NCI-H774 (cell line): Measurements from ENCODE around the gene MFSD1.
"Not testable (repeated sequence)": the region's sequence is repeated elsewhere in the genome, so short reads cannot be mapped to it uniquely, and the experiment has no call there.

Experiments
- DNase-seq: peaks from one replicate; lab custom pipeline; 2025; lab: John Stamatoyannopoulos, UW

MFSD1 gene

DNA sequence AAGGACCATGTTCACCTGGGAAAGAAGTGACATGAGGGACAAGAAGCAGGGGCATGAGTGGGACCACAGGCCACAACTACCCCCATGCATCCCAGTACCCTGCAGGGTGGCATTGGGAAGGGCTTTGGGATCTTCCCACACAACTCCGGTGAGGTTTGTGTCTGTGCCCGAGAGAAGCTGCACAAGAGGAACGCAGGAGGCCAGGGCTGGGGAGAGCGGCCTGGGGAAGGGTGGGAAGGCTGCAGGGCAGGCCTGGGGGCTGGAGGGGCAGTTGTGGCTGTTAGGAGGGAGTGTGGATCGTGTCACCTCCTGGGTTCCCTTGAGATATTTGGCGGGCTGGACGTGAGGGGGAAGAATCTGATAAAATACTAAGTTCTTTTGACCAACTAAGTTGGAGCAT lies 25.3 kb upstream of the MFSD1 start:
- no peak for DNase-seq

DNA sequence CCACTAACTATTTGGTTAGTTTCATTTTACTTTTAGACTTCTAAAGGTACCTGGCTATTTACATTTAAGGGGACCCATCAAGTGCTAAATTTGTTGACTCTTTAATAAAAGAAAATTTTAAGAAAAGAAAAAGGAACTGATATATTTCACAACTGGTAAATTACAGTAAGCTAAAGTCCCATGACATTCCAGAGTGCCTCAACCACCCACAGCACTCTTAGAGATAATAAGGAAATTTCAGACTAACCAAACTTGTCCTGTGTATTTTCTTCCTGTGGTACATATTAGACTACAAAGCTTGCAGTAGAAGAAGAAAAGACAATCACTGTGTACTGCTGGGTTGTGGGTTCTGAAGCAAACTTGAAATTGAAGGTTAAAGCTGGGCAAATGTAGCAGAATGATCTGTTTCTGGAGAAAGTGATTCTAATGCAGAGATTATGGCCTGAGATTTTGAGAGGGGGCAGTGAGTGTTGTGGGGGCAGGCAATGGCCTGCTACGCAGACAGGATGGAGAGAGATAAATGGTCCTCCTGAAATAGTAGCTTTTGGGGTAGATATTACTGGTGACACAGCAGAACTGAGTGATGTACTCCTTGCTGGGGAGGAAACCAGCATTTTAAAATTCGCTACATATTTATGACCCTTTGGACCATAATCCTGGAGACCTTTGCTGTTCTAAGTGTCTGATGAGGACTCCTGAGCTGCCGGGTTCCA lies 24.5 kb upstream of the MFSD1 start:
- no peak for DNase-seq

DNA sequence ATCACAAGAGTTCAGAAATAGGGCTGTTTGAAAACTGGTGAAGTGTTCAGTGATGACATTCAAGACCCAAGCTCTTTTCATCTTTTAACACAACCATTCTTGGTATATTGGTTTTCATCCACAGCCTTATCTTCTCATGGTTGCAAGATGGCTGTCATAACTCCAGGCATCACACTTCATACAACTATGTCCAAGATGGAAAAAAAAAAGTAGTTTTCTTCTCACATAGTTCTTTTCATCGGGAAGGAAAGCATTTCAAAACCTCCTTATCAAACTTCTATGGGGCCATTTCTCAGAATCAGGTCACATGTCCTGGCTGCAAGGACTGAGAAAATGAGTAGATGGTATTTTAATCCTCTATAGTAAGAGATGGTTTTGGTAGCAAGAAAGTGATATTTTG lies 21.1 kb upstream of the MFSD1 start:
- DNase-seq, result no peak

DNA sequence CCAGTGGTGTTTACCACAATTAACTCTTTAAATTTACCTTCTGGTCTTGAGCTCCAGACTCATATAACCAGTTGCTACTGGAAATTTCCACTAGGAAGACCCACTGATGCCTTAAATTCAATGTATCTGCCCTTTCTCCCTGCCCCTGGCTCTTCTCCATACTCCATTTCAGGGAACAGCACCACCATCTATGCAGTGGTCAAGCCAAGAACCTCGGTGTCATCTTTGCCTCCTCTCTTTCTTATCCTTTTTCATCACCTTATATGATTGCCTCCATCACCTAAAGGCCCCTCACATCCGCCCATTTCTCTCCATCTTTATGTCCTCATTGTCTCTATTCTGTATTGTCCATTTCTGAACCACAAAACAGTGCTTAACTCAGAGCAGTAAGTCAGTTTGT lies 20.7 kb upstream of the MFSD1 start:
- DNase-seq, result no peak

DNA sequence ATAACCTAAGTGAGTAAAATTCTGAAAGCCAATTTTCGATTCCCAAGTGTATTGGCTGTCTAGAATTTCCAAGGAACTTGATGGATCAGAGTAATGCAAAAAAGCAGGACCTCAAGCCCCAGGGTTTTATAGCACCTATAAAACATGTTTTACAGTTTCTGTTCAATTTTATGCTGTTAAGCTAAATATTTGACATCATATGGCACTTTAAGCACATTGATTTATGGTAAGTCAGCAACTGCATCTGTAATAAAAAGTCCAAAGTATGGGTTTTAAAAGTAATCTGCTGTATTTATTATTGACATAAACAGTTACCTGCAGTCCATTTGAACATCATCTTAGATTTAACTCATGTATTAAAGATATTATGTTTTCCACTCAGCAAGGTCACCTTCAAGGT lies 20.0 kb upstream of the MFSD1 start:
- DNase-seq, result no peak

DNA sequence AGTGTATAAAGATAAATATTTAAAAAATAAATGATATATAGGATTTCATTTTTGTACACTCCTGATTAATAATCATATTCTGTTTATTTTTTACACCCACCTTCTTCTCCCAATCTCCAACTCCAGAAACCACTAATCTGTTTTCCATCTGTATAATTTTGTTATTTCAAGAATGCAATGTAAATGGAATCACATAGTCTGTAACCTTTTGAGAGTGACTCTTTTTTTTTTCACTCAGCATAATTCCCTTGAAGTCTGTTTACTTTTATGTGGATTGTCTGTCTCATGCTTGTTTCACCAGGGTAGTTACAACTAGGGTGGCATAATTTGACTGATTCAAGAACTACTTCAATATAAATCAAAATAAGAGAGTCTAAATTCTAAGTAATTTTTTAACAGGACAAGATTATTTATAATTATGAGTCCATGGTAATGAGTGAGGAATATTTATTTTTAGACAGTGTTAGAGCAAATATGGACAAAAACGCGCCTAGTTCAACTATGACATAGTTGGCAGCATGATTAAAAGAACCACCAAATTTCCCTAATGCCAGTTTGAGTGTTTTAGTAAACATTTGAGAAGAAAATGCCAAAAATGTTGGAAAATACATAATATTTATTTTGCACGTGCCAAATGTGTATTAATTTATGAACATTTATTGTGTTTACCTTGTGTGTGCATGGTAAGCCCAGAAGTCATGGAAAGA lies 19.4 kb upstream of the MFSD1 start:
- DNase-seq, result no peak

DNA sequence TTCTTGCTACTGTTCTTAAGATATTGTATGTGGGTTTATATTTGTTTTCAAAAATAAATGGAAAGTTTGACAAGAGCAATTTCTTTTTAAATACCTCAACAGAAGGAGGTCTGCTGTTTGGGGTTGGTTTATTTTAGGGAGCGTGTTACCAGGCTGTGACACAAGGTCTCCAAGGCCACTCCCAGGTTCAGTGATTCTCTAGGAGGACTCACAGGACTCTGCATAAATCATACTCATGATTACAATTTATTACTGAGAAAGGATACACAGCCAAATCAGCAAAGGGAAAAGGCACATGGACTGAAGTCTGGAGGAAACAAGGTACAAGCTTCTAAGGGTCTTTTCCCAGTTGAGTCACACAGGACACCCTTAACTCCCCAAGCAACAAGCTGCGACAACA lies 18.8 kb upstream of the MFSD1 start:
- no peak for DNase-seq

DNA sequence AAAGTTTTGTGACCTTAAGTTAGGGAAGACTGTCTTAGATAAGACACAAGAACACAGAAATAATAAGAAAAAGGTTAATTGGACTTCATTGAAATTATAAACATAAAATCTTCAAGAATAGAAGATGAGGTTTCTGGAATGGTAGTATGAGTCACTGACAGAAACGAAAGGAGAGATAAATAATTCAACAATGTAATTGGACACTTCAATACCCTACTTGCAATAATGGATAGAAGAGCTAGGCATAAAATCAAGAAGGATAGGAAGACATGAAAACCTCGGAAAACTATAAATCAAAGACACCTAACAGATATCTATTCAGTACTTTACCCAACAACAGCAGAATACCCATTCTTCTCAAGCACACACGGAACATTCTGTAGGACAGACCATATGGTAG lies 15.9 kb upstream of the MFSD1 start:
- no peak for DNase-seq

DNA sequence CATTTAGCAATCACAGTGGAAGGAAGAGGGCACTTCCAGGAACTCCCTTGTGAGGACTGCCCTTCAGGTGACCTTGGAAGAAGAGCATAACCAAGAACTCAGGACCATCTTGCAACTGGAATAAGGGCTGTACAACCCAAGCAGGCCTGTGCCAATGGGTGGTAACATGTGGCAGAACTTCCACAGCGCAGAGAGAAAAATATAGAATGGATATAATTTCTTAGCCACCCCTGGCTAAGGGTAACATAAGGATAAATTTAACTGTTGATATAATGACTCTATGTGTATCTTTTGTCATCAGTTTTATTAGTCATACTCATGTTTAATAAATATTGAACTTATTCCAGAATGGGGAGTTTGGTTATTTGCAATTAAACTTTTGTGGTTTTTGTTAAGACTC lies 13.4 kb upstream of the MFSD1 start:
- DNase-seq, result no peak

DNA sequence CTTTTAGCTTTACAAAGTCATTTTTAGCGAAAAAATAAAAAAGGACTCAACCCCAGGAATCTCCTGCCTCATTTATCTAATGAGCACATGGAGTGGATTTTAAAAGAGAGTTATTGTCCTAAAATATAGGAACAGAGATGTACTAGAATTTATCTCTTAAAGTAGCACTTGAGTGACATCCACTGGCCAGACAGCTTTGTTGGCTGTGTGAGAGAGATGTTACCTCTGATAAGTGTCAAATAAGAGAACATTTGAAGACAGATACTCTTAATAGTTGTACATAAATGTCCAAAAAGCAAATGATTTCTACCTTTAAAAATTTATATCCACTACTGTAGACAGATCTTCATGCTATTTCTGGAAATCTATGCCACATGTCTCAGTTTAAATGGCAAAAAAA lies 12.3 kb upstream of the MFSD1 start:
- no peak for DNase-seq

DNA sequence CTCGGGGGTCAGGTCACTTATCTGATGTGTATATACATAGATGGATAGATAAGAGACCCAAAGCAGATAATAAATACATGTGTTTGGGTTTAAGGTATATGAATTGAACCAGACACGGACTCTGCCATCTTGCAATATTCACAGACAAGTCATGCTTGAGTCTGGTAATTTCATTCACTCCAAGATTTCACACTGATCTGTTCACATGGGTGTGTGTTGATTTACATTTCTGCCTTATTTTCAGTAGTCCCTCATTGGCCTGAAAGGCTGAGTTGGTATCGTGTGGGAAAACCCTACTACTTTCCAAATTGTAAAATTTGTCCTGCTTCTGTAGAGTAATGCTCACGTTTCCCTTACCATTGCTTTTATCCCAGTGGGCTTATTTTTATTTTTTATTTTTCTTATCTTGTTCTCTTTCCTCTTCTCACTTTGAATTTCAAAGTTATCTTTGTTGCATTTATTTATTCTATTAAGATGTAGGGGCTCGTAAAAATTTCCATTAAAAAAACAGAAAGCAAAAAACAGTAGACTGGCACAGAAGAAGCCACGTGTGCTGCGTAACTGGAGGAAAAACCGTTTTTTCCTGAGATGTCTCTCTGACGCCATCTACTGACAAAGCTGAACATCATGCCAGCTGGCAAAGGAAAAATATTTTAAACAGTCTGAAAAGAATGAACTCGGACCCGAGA lies 10.8 kb upstream of the MFSD1 start:
- DNase-seq, result peak; percentile 74

DNA sequence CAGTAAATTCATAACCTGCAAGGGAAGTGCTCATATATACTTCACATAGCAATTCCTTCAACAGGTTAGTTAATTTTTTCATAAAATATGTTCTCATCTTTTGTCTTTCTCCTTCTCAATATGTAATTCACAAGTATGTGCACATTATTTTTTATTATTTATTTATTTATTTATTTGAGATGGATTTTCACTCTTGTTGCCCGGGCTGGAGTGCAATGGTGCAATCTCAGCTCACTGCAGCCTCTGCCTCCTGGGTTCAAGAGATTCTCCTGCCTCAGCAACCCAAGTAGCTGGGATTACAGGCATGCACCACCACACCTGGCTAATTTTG lies 10.3 kb upstream of the MFSD1 start:
- not testable (repeated sequence) for DNase-seq

DNA sequence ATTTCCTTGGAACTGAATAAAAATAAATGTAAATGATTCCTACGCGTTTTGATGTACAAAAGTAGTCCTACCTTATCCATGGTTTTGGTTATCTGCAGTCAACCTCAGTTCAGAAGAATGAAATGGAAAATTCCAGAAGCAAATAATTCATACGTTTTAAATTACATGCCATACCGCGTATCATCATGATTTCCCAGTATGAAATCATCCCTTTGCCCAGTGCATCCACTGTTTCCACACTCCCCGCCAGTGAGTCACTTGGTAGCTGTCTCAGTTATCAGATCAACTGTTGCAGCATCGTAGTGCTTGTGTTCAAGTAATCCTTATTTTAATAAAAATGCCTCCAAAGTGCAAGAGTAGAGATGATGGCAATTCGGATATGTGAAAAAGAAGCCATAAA lies 9.1 kb upstream of the MFSD1 start:
- no peak for DNase-seq

DNA sequence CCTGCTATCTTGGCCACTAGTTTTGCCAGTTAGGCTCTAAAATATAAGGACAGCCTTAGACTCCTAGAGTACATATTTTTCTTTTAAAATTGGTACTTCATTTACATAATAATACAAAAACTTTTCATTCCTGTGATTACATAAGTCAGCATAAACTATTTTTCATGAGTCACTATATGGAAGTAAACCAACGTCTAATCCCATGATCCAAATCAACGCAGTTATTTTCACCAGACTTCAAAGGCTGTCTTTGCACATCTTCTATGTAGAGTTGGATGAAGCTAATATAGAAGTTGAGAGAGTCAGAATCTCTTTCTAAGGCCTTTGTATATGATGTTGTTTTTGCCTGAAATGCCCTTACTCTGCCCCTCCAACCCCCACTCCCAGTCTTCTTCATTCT lies 7.6 kb upstream of the MFSD1 start:
- DNase-seq, result no peak

DNA sequence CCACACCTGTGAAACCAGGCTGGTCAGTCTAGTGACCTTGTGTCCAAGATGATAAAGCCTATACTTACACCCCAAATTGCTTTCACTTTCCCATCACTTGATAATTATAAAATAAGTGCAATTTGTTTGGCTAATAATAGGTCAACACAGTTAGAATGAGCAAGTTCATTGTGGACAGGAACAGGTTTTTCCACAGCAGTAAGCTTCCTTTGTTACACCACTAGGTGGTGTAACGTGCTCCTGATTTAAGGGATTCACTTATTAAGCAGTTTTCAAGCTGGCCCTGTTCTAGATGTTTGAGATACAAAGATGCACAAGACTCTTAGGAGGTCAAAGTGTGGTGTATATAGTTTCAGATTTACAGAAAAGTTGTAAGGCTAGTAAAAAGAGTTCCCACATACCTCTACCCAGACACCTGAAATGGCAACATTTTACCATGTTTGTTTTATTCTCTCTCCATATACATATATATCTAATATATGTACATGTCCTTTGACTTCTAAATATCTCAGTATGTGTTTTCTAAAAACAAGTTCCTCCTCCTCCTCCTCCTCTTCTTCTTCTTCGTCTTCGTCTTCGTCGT lies 6.8 kb upstream of the MFSD1 start:
- DNase-seq, result no peak

DNA sequence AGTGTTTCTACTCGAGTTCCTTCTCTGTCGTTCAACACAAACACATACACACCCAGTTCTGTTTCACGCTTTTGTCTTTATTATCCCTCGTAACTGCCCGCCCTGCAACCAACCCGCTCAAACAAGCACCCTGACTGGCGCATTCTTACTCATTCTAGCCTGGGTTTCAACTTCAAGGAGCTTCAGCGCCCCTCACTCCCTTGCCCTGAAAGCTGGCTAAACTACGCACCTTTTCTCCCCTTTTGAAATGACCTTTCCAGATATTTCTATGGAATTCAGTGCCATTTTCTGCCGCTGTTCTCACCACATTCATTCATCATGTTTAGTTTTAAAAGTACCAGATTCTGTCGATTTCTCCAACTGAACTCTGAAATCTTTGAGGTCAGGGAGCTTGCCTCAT lies 653 bp upstream of the MFSD1 start:
- DNase-seq, result no peak

DNA sequence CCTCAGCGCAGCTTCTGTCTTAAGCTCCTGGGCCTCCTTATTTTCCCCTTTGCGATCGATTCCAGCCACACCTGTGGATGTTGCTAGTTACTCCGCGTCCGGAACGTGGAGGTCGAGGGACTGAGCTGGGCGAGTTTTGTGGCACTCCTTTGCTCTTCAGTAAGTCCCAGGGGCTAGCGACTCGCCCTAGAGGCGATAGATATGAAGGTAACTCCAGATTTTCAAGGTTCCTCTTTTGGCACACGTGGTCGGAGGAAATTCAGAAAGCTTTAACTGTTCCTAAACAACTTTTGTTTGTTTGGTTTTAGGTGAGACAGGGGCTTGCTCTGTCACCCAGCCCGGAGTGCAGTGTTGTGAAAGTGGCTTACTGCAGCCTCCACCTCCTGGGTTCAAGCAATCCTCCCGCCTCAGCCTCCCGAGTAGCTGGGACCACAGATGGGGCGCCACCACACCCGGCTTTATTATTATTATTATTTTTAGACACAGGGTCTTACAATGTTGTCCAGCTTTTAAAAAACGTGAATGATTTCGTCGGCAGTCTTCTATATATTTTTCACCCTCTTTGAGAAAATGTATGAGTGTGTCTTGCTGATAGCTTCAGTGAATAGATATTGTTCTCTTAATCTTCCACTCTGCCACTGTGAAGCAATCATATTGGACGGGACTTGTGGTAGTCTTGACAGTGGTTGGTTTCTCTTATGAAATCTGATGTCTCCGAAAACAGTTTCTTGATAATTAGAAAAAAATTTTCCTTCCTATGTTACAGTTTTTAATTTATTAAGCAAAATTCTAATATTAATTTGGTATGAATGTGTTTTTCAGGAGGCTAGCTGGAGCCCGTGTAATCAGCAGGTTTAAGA lies 785 bp downstream of the MFSD1 start:
- DNase-seq, result no peak

DNA sequence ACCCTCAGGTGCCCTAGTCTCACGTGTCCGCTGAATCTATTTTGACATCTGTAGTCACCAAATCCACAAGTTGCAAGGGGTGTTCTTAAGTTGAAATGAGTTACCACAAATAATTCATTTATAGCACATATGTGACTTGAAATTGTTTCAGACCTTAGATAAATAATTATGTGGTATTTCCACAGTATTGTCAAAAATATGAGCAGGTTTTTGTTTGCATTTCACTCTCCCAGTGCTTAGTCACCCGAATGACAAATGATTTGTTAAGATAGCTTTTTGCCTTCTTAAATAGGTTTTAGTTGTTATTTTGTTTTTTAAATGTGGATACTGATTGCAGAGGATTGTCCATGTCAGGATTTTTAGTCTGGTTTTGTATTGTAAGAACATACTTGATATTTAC lies 2.6 kb downstream of the MFSD1 start:
- no peak for DNase-seq

DNA sequence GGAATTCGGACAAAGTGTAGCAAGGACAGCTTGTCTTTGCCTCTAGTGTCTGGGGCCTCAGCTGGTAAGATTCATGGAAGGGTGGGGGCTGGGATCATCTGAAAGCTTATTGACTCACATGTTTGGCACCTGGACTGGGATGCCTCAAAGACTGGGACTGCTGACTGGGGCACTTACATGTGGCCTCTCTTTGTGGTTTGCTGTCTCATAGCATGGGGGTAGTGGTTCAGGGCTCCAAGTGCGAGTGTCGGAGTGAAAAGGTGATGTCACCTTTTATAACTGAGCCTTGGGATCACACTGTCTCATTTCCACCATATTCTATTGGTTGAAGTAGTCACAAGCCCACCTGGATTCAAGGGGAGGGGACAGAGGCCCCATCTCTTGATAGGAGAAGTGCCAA lies 6.8 kb downstream of the MFSD1 start:
- DNase-seq, result no peak

DNA sequence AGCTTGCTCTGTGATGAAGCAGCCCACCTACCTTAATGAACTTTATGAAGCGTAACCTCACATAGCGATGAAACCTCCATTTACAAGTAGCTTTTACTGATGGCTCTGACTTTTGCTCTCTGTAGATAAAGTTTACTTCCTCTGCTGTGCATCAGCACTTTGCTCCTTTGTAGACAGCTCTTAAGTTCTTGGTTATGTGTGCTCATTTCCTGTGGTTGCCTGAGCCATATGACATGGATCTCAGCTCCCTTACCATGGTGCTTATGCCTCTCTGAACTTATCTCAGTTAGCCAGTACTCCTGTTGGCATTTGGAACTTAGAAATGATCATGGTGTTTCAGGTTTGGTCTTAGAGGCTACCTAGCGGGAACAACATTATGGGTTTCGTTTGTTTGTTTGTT lies 7.8 kb downstream of the MFSD1 start:
- DNase-seq, result no peak

DNA sequence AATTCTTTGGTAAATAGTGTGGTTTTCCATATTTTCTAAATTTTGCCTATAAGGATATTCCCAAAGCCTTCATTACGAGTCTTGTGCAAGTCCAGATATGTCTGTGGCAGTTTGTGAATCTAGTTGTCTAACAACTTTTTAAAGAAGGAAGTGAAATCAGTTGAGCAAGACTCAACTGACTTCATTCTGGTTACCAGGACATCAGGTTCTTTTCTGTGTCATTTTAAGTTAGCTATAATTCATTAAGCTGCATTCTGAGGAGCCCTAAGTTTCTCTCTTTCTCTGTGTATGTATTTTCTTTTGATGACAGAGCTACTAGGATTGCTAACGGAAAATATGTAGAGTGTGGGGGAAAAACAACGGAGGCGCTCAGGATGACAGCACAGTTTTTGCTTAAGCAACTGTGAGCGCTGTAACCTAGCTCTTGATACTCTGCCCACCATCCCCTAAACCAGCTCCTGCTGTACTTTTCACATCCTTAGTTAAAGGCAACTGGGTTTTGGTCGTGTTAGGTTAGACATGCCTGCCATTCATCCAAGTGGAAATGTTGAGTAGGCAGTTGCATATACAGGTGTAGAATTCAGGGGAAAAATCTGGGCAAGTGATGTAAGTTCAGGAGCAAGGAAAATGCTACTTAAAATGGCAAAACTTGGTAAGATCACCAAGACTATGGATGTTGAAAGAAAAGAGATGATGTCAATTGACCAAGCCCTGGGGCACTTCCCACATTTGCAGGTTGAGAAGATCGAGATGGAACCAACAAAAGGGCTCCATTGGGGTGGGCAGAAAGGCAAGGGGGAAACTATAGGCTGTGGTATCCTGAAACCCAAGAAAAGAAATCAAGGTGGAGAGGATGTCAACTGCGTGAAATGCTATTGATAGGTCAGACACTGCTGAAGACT lies 9.2 kb downstream of the MFSD1 start:
- DNase-seq, result no peak
